KBM-7 (cell line): Measurements from ENCODE around the gene MOK.
A peak's percentile ranks its signal among the peaks of the same experiment; 100 is the strongest.
"Not testable (repeated sequence)": the region's sequence is repeated elsewhere in the genome, so short reads cannot be mapped to it uniquely, and the experiment has no call there.

Experiments
- DNase-seq: peaks from one replicate; pipeline ENCODE4 v3.0.0-alpha.2; 2015
- in situ Hi-C: fragments of 300-500 bp; cut with MboI; formaldehyde crosslinking; loops from 2 replicates; pipeline ENCODE4 v1.14.3; 2020; ENCODE audit warnings: low sequenced_read_pairs, low pct_unique_long_range_greater_than_20kb, mixed read lengths

The MOK gene

DNA sequence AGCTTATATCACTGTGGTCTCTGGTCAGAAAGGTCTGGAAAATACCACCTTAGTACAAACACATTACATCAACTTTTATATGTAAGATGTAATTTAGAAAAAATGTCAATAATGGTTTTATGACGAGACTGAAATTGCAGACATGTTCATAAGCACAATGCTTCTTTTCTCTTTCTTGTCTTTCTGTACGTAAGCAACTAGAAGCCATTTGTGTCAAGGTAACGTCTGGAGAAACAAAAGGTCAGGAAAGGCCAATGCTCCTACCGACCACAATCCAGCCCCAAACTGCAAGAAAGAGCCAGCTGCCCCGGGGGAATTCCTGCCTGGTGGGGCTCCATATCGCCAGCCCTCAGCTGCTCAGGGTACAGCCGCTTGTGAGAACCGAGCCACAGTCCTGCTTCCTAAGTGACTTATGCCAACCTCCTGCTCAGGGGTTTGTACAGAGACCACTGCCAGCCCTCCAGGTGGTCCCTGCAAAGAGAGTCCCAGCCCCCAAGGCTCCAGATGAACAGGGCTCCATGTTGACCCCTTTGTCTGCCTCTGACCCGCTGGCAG, 20.9 kb upstream of the MOK start:
- in situ Hi-C loops = no loop called here
- no peak for DNase-seq

DNA sequence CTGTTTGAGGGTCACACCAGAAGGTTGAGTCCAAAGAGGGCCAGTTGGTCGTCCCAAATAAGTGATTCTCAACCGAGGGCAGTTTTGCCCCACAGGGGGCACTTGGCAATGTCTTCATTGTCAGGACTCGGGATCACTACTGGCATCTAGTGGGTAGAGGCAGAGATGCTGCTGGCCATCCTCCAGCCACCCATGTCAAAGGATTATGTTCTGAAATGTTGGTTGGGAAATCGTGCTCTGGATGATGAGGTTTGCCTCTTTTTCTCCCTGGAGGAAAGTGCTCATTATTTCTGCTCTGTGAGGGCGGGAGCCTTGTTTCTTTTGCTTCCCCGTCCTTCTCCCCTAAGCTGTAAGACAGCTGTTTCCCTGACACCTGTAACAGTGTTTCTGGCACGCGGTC, 18.1 kb upstream of the MOK start:
- in situ Hi-C loops = no loop called here
- peak; percentile 68 for DNase-seq

GRCh38 chr14:102321456-102322422, 16.8 kb upstream of the MOK start:
- DNase-seq = no peak
- in situ Hi-C loops = no loop called here

DNA sequence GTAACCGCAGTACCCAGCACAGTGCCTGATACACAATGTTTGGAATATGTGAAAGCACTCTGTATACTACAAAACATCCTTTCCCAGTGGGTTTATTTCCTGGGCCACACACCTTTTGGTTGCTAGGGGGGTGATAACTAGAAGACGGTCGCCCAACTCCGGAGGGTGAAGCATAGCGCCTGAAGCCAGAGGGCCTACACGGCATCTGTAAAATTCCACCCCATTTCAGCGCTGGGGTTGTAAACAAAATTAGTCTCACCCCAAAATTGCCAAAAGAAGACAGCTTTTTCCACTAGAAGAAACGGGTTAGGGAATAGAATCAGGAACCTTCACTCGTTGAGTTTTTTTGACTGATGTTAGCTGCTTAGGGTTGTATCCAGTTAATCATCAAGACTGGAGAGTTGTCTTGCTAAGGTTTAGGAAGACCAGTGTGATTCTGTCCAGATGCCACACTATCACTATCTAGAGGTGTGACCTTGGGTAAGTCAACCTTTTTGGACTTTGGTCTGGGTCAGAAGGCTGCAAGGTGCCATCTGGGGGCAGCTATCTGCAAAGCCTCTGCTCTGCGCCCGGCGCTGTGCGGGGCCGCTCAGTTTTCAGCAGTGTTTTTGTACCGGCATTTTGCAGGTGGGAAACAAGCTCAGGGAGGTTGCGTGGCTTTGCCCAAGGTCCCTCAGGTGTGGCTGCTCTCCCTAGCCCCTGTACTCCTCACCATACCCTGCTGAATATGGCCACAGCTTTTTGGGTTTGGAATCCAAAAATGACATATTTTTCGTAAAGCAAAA, 15.9 kb upstream of the MOK start:
- in situ Hi-C loops = no loop called here
- no peak for DNase-seq

- peak; percentile 49 for DNase-seq
- in situ Hi-C loops = no loop called here
Observed at GRCh38 chr14:102320033-102320660, 15.2 kb upstream of the MOK start.

GRCh38 chr14:102319351-102320032, 14.5 kb upstream of the MOK start, which contains the start of gene ZNF839:
Gene ZNF839 (plus strand): TSS chr14:102319746. CDS start chr14:102319766, 20 bp downstream.
- in situ Hi-C loops = no loop called here
- DNase-seq = peak; percentile 85

DNA sequence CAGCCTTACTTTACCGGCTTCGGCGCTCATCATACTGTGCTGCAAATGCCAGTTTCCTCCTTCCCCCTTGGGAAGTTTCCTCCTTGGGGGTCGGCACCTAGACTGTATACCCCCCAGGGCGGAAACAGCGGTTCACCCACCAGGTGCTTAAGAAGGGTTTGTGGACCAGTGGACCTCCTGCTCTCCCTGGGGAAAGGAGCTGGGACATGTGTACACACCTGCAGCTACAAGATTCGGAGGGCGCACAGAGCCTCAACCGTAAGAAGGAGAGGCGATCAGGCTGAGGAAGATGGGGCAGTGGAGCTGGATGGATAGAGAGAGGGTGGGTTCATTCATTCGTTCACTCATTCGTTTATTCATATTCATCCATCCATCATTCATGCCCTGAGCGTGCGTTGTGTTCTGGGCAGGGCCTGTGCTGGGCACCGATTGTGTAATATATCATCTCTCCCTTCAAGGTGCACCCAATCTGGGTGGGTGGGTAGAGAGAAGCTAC, 13.9 kb upstream of the MOK start:
- in situ Hi-C loops = no loop called here
- DNase-seq = no peak

DNA sequence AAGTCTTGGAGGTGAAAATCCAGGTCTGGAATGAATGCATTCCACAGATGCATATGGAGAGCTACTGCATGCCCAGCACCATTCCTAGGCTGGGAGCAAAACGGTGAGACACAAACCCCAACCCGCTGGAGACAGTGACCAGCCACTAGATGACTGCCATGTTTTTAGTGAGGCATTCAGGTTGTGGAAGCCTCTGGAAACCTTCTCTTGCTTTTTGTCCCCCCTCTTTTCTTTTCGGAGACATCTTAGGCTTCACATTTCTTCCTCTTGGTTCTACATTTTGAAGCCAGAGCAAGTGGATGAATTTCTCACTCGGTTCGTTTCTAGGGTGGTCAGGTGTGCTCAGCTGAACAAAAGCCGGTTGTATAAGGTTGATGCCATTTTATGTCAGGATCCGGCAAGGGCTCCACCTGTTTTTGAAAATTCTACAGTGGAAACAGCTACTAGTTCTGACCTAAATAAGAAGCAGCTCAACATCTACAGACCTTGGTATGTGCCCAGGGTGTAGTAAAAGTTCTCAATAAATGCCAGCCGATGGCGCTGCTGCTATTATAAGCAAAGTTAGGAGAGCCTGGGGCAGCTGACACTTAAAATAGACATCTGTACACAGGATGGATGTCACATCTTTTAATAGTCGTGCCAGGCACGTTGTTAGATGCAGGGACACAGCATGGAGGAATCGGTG, 12.7 kb upstream of the MOK start:
- in situ Hi-C loops = no loop called here
- DNase-seq = peak; percentile 74

GRCh38 chr14:102316743-102317563, 12.0 kb upstream of the MOK start:
- in situ Hi-C loops = no loop called here
- DNase-seq = peak; percentile 94

DNA sequence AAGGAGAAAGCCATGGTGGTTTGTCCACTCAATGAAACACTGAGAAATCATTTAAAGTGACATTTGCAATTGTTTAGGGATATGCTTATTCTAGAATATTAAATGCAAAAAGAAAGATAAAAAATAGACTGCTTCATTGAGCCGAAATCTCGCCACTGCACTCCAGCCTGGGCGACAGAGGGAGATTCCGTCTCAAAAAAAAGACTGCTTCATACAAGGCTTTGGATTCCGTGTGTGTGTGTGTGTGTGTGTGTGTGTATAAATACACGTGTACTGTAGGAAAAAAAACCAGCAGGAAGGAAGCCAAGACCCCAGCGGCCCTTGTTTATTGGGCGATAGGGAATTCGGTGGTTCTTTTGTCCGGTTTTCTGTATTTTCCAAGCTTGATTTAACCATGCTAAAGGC, 11.4 kb upstream of the MOK start:
- in situ Hi-C loops = no loop called here
- no peak for DNase-seq

GRCh38 chr14:102315121-102315520, 10.2 kb upstream of the MOK start:
- in situ Hi-C loops = no loop called here

DNA sequence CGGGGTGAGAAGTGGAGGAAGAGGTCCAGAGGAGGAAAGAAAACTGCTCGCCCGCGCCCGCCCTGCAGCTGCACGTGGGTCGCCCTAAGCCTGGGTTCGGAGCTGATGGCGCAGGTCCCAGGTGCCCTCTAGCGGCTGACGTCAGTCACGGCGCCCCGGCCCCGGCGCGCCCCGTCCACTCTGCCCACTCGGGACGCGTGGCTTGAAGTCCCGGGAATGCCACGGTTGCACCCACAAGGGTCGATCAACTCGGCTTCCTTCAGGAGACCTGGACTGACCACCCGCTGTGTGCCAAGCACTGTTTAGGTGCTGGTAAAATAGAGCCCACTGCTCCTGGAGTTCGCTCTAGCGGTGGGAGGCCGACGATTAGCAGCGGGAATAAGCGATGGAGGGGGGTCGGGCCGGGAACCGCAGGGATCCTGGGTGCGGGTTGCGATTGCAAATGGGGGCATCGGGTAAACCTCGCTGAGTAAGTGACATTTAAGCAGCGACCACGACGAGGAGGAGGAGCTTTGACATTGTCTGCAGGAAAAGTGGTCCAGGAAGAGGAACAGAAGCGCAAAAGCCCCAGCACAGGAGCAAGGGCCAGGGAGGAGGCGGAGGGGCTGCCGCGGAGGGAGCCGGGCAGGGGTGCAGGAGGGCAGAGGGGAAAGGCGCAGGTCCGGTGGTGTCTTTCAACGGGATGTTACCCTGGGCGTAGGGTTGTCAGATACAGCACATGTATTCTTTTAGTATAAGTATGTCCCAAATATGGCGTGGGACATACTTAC, 9.5 kb upstream of the MOK start:
- in situ Hi-C loops = no loop called here
- peak; percentile 92 for DNase-seq

More at GRCh38 chr14:102315121-102315520, 10.2 kb upstream of the MOK start:
- no peak for DNase-seq

- DNase-seq = no peak
- in situ Hi-C loops = no loop called here
Observed at GRCh38 chr14:102303664-102304063, 1.3 kb downstream of the MOK start.

DNA sequence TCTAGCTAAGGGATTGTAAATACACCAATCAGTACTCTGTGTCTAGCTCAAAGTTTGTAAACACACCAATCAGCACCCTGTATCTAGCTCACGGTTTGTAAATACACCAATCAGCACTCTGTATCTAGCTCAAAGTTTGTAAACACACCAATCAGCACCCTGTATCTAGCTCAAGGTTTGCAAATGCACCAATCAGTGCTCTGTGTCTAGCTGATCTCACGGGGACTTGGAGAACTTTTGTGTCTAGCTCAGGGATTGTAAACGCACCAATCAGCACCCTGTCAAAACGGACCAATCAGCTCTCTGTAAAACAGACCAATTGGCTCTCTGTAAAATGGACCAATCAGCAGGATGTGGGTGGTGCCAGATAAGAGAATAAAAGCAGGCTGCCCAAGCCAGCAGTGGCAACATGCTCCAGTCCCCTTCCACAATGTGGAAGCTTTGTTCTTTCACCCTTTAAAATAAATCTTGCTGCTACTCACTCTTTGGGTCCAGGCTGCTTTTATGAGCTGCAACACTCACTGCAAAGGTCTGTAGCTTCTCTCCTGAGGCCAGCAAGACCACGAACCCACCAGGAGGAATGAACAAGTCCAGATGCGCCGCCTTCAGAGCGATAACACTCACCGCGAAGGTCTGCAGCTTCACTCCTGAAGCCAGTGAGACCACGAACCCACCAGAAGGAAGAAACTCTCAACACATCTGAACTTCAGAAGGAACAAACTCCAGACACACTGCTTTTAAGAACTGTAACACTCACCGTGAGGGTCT, 6.5 kb downstream of the MOK start:
- in situ Hi-C loops, DNase-seq: not testable (repeated sequence)

GRCh38 chr14:102297436-102298170, 7.4 kb downstream of the MOK start:
- in situ Hi-C loops = no loop called here
- no peak for DNase-seq
